Stimulated activated CD8-positive, alpha-beta memory T cell treated with anti-CD3 and anti-CD28 coated beads, Interleukin-15, amount 100 ng/mL, for 48 hours (primary cell): Measurements from ENCODE around the gene HEATR3.

Experiments
- DNase-seq, 2 donors: peaks; one replicate each; pipeline ENCODE4 v3.0.0-alpha.2; 2020; ENCODE audit warnings: low read depth in 2 of 2

The HEATR3 gene

GRCh38 chr16:50058091-50058771 is 7.5 kb upstream of the HEATR3 start:
- DNase-seq = no peak

GRCh38 chr16:50059111-50059510 is 6.7 kb upstream of the HEATR3 start:
- no peak for DNase-seq

- no peak for DNase-seq
Measured at GRCh38 chr16:50059669-50060068, 6.1 kb upstream of the HEATR3 start.

- DNase-seq = no peak
Measured at GRCh38 chr16:50061326-50061725, 4.4 kb upstream of the HEATR3 start.

GRCh38 chr16:50065241-50065623 is 538 bp upstream of the HEATR3 start:
- no peak for DNase-seq

GRCh38 chr16:50066482-50067289 is 916 bp downstream of the HEATR3 start:
- no peak for DNase-seq

GRCh38 chr16:50067290-50067853 is 1.6 kb downstream of the HEATR3 start:
- peak in 1 of 2 donors; percentile 9 for DNase-seq

GRCh38 chr16:50068550-50068949 is 2.8 kb downstream of the HEATR3 start:
- DNase-seq = no peak

GRCh38 chr16:50069060-50069459 is 3.3 kb downstream of the HEATR3 start:
- no peak for DNase-seq

GRCh38 chr16:50071075-50071671 is 5.4 kb downstream of the HEATR3 start:
- DNase-seq = no peak

- no peak for DNase-seq
Measured at GRCh38 chr16:50072730-50073129, 7.0 kb downstream of the HEATR3 start.

GRCh38 chr16:50079397-50080140 is 13.8 kb downstream of the HEATR3 start:
- no peak for DNase-seq

GRCh38 chr16:50081428-50082018 is 15.8 kb downstream of the HEATR3 start:
- DNase-seq = no peak

GRCh38 chr16:50083996-50084395 is 18.2 kb downstream of the HEATR3 start:
- DNase-seq = no peak

- DNase-seq = no peak
Measured at GRCh38 chr16:50086176-50086575, 20.4 kb downstream of the HEATR3 start.

GRCh38 chr16:50088302-50088701 is 22.5 kb downstream of the HEATR3 start:
- no peak for DNase-seq

- DNase-seq = no peak
Measured at GRCh38 chr16:50092891-50093290, 27.1 kb downstream of the HEATR3 start.

GRCh38 chr16:50093607-50094539 is 28.1 kb downstream of the HEATR3 start:
- DNase-seq = no peak

GRCh38 chr16:50096791-50097190 is 31.0 kb downstream of the HEATR3 start:
- DNase-seq = no peak

GRCh38 chr16:50099957-50100648 is 34.3 kb downstream of the HEATR3 start:
- DNase-seq = no peak
